H1 (cell line): ENCODE measurements around the gene CTSH. TPM values are rescaled to one million over a fixed set of nuclear protein-coding genes. Genes with fewer than 3 reads are reported as not detected.

Source experiments
- CTCF ChIA-PET: fragments of 300-600 bp; sonication (Branson Sonifier 250); formaldehyde crosslinking; loops from one replicate; lab custom pipeline; 2021; ENCODE audit not compliant: partially characterized antibody; lab: Charles Lee
- POLR2A ChIA-PET: fragments of 300-600 bp; sonication (Branson Sonifier 250); formaldehyde crosslinking; loops from one replicate; lab custom pipeline; 2021; ENCODE audit warnings: inconsistent platforms; ENCODE audit not compliant: partially characterized antibody; lab: Charles Lee
- DNase-seq, 2 experiments: peaks; one replicate each; pipeline versions ENCODE4 v3.0.0 to v3.0.0-alpha.2; 2010 to 2022; ENCODE audit warnings: low spot score in 2 of 2, low read depth in 1 of 2, mixed read lengths in 1 of 2
- FAIRE-seq: peaks from 2 replicates; lab custom pipeline; 2011; peaks lifted over from hg19 to GRCh38; lab: Jason Lieb, UNC
- H2AFZ ChIP-seq: 2 replicates; pipeline ENCODE4 v1.8.1; 2012; ENCODE audit warnings: low read length, inconsistent platforms
- H2AK5ac ChIP-seq: 2 replicates; pipeline ENCODE4 v1.6.1; 2013; ENCODE audit warnings: low read depth, low read length
- H2BK120ac ChIP-seq: replicated peaks from 2 replicates; pipeline ENCODE3; 2013; ENCODE audit warnings: low read depth, low read length, inconsistent platforms
- H2BK12ac ChIP-seq: 2 replicates; pipeline ENCODE4 v1.6.1; 2013; ENCODE audit warnings: low read depth, low read length
- H2BK15ac ChIP-seq: 2 replicates; pipeline ENCODE4 v1.6.1; 2013; ENCODE audit warnings: low read length
- H2BK20ac ChIP-seq: 2 replicates; pipeline ENCODE4 v1.6.1; 2013; ENCODE audit warnings: low read length
- H2BK5ac ChIP-seq: 2 replicates; pipeline ENCODE4 v1.6.1; 2013; ENCODE audit warnings: low read depth, low read length
- H3K14ac ChIP-seq: 2 replicates; pipeline ENCODE4 v1.6.1; 2013; ENCODE audit warnings: inconsistent platforms; ENCODE audit not compliant: insufficient read length
- H3K18ac ChIP-seq: 2 replicates; pipeline ENCODE4 v1.6.1; 2013; ENCODE audit warnings: low read length; ENCODE audit errors: extremely low read depth
- H3K23ac ChIP-seq: 2 replicates; pipeline ENCODE4 v1.6.1; 2013; ENCODE audit warnings: inconsistent platforms; ENCODE audit not compliant: insufficient read length
- H3K23me2 ChIP-seq: 2 replicates; pipeline ENCODE4 v1.6.1; 2013; ENCODE audit warnings: low read depth, low read length
- H3K27ac ChIP-seq: 2 replicates; pipeline ENCODE4 v1.6.1; 2011; ENCODE audit warnings: low read depth, low read length, inconsistent platforms
- H3K27me3 ChIP-seq, 4 experiments: replicated peaks in 1 of 4; 1 replicate in 1 of 4; 2 replicates in 3 of 4; pipeline versions ENCODE4 v1.6.1 to v1.8.1; 2011 to 2013; ENCODE audit warnings: low read length in 3 of 4, mild to moderate bottlenecking in 3 of 4, inconsistent platforms in 2 of 4, mixed read lengths in 2 of 4, moderate library complexity in 1 of 4; ENCODE audit not compliant: control insufficient read depth in 3 of 4, insufficient read depth in 3 of 4; ENCODE audit errors: extremely low read depth in 1 of 4
- H3K36me3 ChIP-seq, 4 experiments: 2 replicates each; pipeline versions ENCODE4 v1.6.1 to v1.8.1; 2011 to 2013; ENCODE audit warnings: mild to moderate bottlenecking in 4 of 4, low read length in 3 of 4, moderate library complexity in 2 of 4, control low read depth in 1 of 4, inconsistent platforms in 1 of 4; ENCODE audit not compliant: insufficient read depth in 4 of 4, control insufficient read depth in 2 of 4
- H3K4ac ChIP-seq: replicated peaks from 2 replicates; pipeline ENCODE3; 2013; ENCODE audit warnings: low read length, low read depth, mixed read lengths, inconsistent platforms; ENCODE audit not compliant: insufficient read length
- H3K4me1 ChIP-seq, 4 experiments: replicated peaks in 1 of 4; 1 replicate in 1 of 4; 2 replicates in 3 of 4; pipeline versions ENCODE4 v1.6.1 to v1.8.1; 2011 to 2013; ENCODE audit warnings: low read length in 3 of 4, inconsistent platforms in 2 of 4, mixed read lengths in 1 of 4; ENCODE audit not compliant: insufficient read depth in 4 of 4, control insufficient read depth in 3 of 4
- H3K4me2 ChIP-seq, 2 experiments: 2 replicates each; pipeline versions ENCODE4 v1.6.1 to v1.8.1; 2011 to 2013; ENCODE audit warnings: low read depth in 2 of 2, low read length in 2 of 2, control low read depth in 1 of 2, inconsistent platforms in 1 of 2, mild to moderate bottlenecking in 1 of 2; ENCODE audit not compliant: insufficient read depth in 1 of 2
- H3K4me3 ChIP-seq, 4 experiments: fragments of 200-600, 300-600 bp in 1 of 4; sonication (generic), shearing (Covaris generic), sonication (Bioruptor Twin) in 1 of 4; 2 replicates each; pipeline versions ENCODE4 v1.5.1 to v1.8.1; 2011 to 2016; ENCODE audit warnings: low read length in 4 of 4, low read depth in 3 of 4, control low read depth in 2 of 4, inconsistent platforms in 2 of 4, mild to moderate bottlenecking in 2 of 4, mixed read lengths in 1 of 4, moderate library complexity in 1 of 4; ENCODE audit not compliant: insufficient read depth in 2 of 4; ENCODE audit errors: extremely low read depth in 1 of 4
- H3K56ac ChIP-seq: replicated peaks from 2 replicates; pipeline ENCODE3; 2013; ENCODE audit warnings: low read depth, mild to moderate bottlenecking, mixed read lengths, low read length, inconsistent platforms; ENCODE audit not compliant: insufficient read length
- H3K79me1 ChIP-seq: 2 replicates; pipeline ENCODE4 v1.6.1; 2013; ENCODE audit warnings: low read depth, low read length, control low read depth
- H3K79me2 ChIP-seq, 2 experiments: 2 replicates each; pipeline versions ENCODE4 v1.6.1 to v1.8.1; 2012 to 2013; ENCODE audit warnings: low read length in 2 of 2, mild to moderate bottlenecking in 2 of 2, inconsistent platforms in 1 of 2; ENCODE audit not compliant: insufficient read depth in 2 of 2, control insufficient read depth in 1 of 2
- H3K9ac ChIP-seq, 4 experiments: replicated peaks in 1 of 4; 1 replicate in 1 of 4; 2 replicates in 3 of 4; pipeline versions ENCODE4 v1.6.1 to v1.8.1; 2011 to 2013; ENCODE audit warnings: low read depth in 3 of 4, low read length in 3 of 4, control low read depth in 2 of 4, mild to moderate bottlenecking in 2 of 4, moderate library complexity in 2 of 4, inconsistent platforms in 1 of 4; ENCODE audit errors: extremely low read depth in 1 of 4
- H3K9me3 ChIP-seq, 2 experiments: 2 replicates each; pipeline versions ENCODE4 v1.6.1 to v1.8.1; 2012 to 2013; ENCODE audit warnings: mild to moderate bottlenecking in 2 of 2, moderate library complexity in 2 of 2, control low read depth in 1 of 2, inconsistent platforms in 1 of 2, low read depth in 1 of 2, low read length in 1 of 2, mixed read lengths in 1 of 2; ENCODE audit not compliant: insufficient read depth in 2 of 2
- H4K20me1 ChIP-seq, 2 experiments: replicated peaks in 1 of 2; 2 replicates each; pipeline versions ENCODE3 to v1.8.1; 2011 to 2013; ENCODE audit warnings: inconsistent platforms in 2 of 2, low read length in 2 of 2, mild to moderate bottlenecking in 1 of 2; ENCODE audit not compliant: insufficient read depth in 2 of 2, control insufficient read depth in 1 of 2
- H4K5ac ChIP-seq: 2 replicates; pipeline ENCODE4 v1.6.1; 2013; ENCODE audit warnings: low read length, low read depth, mixed read lengths, inconsistent platforms; ENCODE audit not compliant: insufficient read length
- H4K8ac ChIP-seq: 2 replicates; pipeline ENCODE4 v1.8.0; 2013; ENCODE audit warnings: mild to moderate bottlenecking, moderate library complexity, low read length, inconsistent platforms; ENCODE audit not compliant: insufficient read depth; ENCODE audit errors: extremely low read depth
- H4K91ac ChIP-seq: replicated peaks from 2 replicates; pipeline ENCODE3; 2013; ENCODE audit warnings: low read length, mixed read lengths, inconsistent platforms; ENCODE audit not compliant: insufficient read length
- BACH1 ChIP-seq: IDR thresholded peaks from 2 replicates; pipeline ENCODE4 v1.6.1; 2012; ENCODE audit warnings: low read length, improper control_type of control experiment
- BRCA1 ChIP-seq: IDR thresholded peaks from 2 replicates; pipeline ENCODE4 v1.6.1; 2012; ENCODE audit warnings: low read depth, low read length, improper control_type of control experiment
- CTBP2 ChIP-seq: IDR thresholded peaks from 2 replicates; pipeline ENCODE4 v1.7.0; 2011; ENCODE audit warnings: borderline replicate concordance, mild to moderate bottlenecking, moderate library complexity, mixed read lengths, low read length; ENCODE audit not compliant: insufficient read depth, insufficient read length
- FOSL1 ChIP-seq: IDR thresholded peaks from 2 replicates; pipeline ENCODE4 v1.6.1; 2011; ENCODE audit warnings: mild to moderate bottlenecking, low read depth, low read length, moderate library complexity; ENCODE audit not compliant: insufficient read depth
- HDAC2 ChIP-seq, 2 experiments: fragments of 300-600 bp in 1 of 2; sonication (generic) in 1 of 2; IDR thresholded peaks; 2 replicates each; pipeline ENCODE4 v1.6.1; 2011 to 2012; ENCODE audit warnings: low read depth in 2 of 2, low read length in 2 of 2, mild to moderate bottlenecking in 2 of 2, moderate library complexity in 2 of 2, borderline replicate concordance in 1 of 2, inconsistent platforms in 1 of 2
- HDAC6 ChIP-seq: IDR thresholded peaks from one replicate; pipeline ENCODE4 v1.7.1; 2012; ENCODE audit warnings: low read depth, mild to moderate bottlenecking, inconsistent platforms, low read length, moderate library complexity
- JUND ChIP-seq: IDR thresholded peaks from 2 replicates; pipeline ENCODE4 v1.6.1; 2011; ENCODE audit warnings: mild to moderate bottlenecking, improper control_type of control experiment, low read length
- NANOG ChIP-seq: IDR thresholded peaks from 2 replicates; pipeline ENCODE4 v1.6.1; 2011; ENCODE audit warnings: low read length, low read depth, mild to moderate bottlenecking, inconsistent platforms; ENCODE audit not compliant: insufficient read depth, poor library complexity, severe bottlenecking
- SP2 ChIP-seq: IDR thresholded peaks from 2 replicates; pipeline ENCODE4 v1.6.1; 2012; ENCODE audit warnings: mild to moderate bottlenecking, low read length, inconsistent platforms
- SRF ChIP-seq: IDR thresholded peaks from 2 replicates; pipeline ENCODE4 v1.6.1; 2011; ENCODE audit warnings: mild to moderate bottlenecking, low read depth, low read length, moderate library complexity
- TCF12 ChIP-seq: IDR thresholded peaks from 2 replicates; pipeline ENCODE4 v1.6.1; 2011; ENCODE audit warnings: low read depth, mild to moderate bottlenecking, low read length
- WGBS, 2 experiments: shearing (Covaris generic) in 1 of 2; methylation state at CpG; one replicate each; pipeline versions ENCODE4 v1.1.6 to v1.1.7; 2013 to 2015; ENCODE audit warnings: low lambda C conversion rate in 2 of 2, mixed read lengths in 2 of 2, inconsistent platforms in 1 of 2, low coverage in 1 of 2, missing lambda C conversion rate in 1 of 2; ENCODE audit not compliant: insufficient replicate concordance in 2 of 2, insufficient coverage in 1 of 2, insufficient read length in 1 of 2; ENCODE audit errors: extremely low coverage in 1 of 2, missing lambda C conversion rate in 1 of 2; 5-methylcytosine and 5-hydroxymethylcytosine counted together
- polyA plus RNA-seq, 7 experiments: library from polyadenylated mRNA; depleted of rRNA in 3 of 7; stranded (reverse) in 5 of 7; unstranded in 2 of 7; fragments of >200 nt in 5 of 7; fragments of 200-250 nt in 2 of 7; gene quantifications; 1 replicate in 5 of 7; 2 replicates in 1 of 7; 4 replicates in 1 of 7; pipeline versions ENCODE4 v1.2.1 to v1.2.3, GENCODE V29; 2011 to 2013; ENCODE audit warnings: missing spikeins in 2 of 7, mixed read lengths in 2 of 7
- total RNA-seq: library from RNA; stranded (reverse); fragmentation: NEBNext Ultra II Directional; extraction: Animal tissue kit (Norgen Biotek cat#: 25700); gene quantifications from 2 replicates; pipeline ENCODE4 v1.2.1, GENCODE V29; 2021
- TF ChIP-seq, protein P1 (sequence below): IDR thresholded peaks from 2 replicates; pipeline ENCODE4 v1.6.1; 2012; ENCODE audit warnings: inconsistent platforms

Gene CTSH
- total and polyA plus RNA-seq, 2 of the 8 experiments (the other 6 are each of a cell fraction or from before 2014, with no cell fraction given) = 34.0 to 36.8 TPM

GRCh38 chr15:78968114-78968513 is 23.3 kb upstream of the CTSH start:
- POLR2A ChIA-PET = interaction anchor here (1.0 to 1.3 kb wide), 2 partner anchors 10 to 11 kb away, joined by 3 to 4 read pairs; no protein-coding TSS in a partner anchor
- H3K23me2 ChIP-seq = no peaks in the 10 kb centered on the region
- TF ChIP-seq, protein P1, sequence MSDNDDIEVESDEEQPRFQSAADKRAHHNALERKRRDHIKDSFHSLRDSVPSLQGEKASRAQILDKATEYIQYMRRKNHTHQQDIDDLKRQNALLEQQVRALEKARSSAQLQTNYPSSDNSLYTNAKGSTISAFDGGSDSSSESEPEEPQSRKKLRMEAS = no peak
- TF ChIP-seq HDAC6 (no peak), FOSL1 (no peak), BACH1 (no peak), TCF12 (no peak), JUND (no peak), HDAC2 (IDR thresholded peaks at IDR 0.05; ENCODE audit: borderline replicate concordance in 1 of 2, low read depth in 2 of 2, low read length in 2 of 2) (no peak), BRCA1 (no peak), SRF (no peak), SP2 (no peak), NANOG (no peak), CTBP2 (no peak)

More at GRCh38 chr15:78968114-78968513, 23.3 kb upstream of the CTSH start:
- 84% methylated on average over 2 of the region's 2 CpGs; no CpG with 5 or more reads in 1 of the 2 experiments for WGBS, 2 experiments
- Histone ChIP-seq H4K20me1 (no peaks in the 10 kb centered on the region), H2AK5ac (peak overlapping the region; percentile 24; the same call in 1 of the 2 replicates), H3K14ac (no peak overlapping the region), H2BK12ac (0 out of 2 replicates have a peak overlapping the region, but pooled peaks have one; percentile 75), H4K8ac (no peak overlapping the region), H3K27ac (no peak overlapping the region), H3K9ac (no peak overlapping the region), H3K79me2 (no peaks in the 10 kb centered on the region), H3K4me2 (peak overlapping the region in 1 of 2 experiments; percentile 32; a peak in 1 of 4 replicates), H3K4me3 (no peak overlapping the region), H3K56ac (no peak overlapping the region), H3K18ac (no peak overlapping the region; the same call in 1 of the 2 replicates), H2BK20ac (peak overlapping the region; percentile 72; the same call in 1 of the 2 replicates), H2BK5ac (peak overlapping the region; percentile 83; the same call in 1 of the 2 replicates), H4K5ac (no peak overlapping the region), H4K91ac (peak overlapping the region; percentile 7), H3K27me3 (no peaks in the 10 kb centered on the region), H3K79me1 (no peaks in the 10 kb centered on the region), H2BK120ac (no peak overlapping the region), H2AFZ (no peak overlapping the region), H3K23ac (no peak overlapping the region), H2BK15ac (no peak overlapping the region), H3K4ac (no peak overlapping the region), H3K9me3 (no peaks in the 10 kb centered on the region), H3K36me3 (no peaks in the 10 kb centered on the region), H3K4me1 (peaks cover 7 to 19% (median 13%) of the 10 kb centered on the region in 4 experiments; a peak in 5 of 7 replicates)
- FAIRE-seq (no peak), DNase-seq (no peak)
- CTCF ChIA-PET = interaction anchor here (0.8 to 5.9 kb wide), 8 partner anchors 11 to 59 kb away, joined by 3 to 60 read pairs (median 4); no protein-coding TSS in a partner anchor
